GM21528 (cell line): ENCODE data around the gene ACTR3C.

Source experiments
- ATAC-seq: cut with Tn5 transposase; IDR thresholded peaks from one replicate; pipeline ENCODE4 v1.9.1; 2021; ENCODE audit warnings: mild to moderate bottlenecking, moderate library complexity; ENCODE audit not compliant: unreplicated experiment, low FRiP score

Gene ACTR3C

DNA sequence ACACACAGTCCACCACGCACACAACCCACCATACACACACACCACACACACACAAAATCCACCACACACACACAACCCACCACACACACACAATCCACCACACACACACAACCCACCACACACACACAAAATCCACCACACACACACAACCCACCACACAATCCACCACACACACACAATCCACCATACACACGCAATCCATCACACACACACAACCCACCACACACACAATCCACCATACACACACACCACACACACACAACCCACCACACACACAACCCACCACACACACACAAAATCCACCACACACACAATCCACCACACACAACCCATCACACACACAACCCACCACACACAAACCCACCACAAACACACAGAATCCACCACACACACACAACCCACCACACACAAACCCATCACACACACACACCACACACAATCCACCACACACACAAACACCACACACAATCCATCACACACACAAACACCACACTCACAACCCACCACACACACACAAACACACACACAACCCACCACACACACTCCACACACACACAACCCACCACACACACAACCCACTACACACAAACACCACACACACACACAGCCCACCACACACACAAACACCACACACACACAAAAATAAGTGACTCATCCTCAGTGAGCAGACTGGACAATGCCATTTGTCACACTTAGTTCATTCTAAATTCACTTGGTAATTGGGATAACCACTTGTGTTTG, 36.4 kb upstream of the ACTR3C start:
- ATAC-seq, result no peak

DNA sequence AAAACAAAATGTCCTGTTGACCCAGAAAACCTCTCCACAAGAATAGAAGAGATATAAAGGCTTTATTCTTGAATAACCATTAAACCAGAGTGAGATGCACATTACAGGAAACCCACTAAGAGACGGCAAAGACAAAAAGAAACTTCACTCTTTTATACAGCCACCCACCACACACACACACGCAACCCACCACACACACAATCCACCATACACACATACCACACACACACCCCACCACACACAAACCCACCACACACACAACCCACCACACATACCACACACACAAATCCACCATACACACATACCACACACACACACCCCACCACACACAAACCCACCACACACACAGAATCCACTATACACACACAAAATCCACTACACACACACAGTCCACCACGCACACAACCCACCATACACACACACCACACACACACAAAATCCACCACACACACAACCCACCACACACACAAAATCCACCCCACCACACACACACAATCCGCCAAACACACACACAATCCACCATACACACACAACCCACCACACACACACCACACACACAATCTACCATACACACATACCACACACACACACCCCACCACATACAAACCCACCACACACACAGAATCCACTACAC, 35.8 kb upstream of the ACTR3C start:
- no peak for ATAC-seq

DNA sequence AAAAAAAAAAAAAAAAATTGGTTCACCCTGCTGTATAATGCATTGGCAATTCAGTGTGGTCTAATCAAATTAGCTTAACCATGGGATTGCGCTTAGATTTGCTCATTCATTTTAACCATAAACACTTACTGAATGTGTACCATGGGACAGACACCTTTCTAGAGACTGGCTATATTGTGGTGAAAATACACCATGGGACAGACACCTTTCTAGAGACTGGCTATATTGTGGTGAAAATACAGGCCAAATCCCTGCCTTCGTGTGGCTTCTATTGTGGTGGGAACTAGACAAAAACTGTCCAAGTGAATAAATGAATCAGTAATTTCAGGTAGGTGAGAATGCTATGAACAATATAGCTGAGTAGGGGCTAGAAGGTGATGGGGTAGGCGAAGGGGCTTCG, 35.1 kb upstream of the ACTR3C start:
- ATAC-seq, result no peak

DNA sequence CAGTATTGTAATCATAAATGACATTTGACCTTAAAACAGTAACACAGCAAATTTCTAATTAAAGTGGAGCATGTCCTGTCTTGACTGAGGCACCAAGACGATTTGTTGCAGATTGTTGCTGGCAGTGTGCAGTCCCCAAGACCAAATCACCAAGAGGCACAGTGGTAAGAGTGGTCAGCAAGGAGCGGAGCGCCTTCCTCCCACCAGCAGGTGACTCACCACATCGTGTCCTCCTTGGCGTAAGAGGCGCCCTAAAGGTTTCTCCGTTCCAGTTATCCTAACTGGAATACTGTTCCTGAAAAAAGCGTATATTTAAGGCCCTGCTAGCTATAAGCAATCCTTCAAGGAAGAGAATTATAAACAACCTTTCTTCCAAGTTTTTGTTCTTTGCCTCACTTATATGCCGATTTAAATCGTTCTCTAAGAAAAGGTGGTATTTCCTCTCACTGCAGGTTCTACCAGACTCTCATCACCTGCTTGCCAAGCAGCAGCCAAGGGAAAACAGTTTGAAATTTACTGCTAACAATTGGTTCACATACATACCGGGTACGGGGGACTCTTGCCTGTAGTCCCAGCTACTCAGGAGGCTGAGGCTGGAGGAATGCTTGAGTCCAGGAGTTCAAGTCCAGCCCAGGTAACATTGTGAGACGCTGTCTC, 34.6 kb upstream of the ACTR3C start:
- ATAC-seq, result no peak

DNA sequence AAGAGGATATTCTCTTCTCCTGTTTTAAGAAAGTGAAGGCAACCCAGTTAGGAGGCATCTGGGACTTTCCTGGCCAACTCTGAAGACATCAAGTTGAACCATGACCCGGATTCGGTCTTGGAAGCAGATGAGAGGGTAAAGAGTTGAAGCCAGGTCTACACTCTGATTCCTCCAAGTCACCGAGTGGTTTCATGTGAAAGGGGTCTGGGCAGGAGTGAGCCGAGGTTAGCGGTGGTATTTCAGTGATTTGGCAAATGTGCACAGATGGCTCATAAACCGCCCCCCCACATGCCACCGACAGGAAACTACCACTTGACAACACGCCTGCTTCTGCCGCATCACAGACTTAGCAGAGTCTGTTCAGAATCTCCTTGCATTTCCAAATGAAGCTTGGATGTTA, 33.9 kb upstream of the ACTR3C start:
- no peak for ATAC-seq

DNA sequence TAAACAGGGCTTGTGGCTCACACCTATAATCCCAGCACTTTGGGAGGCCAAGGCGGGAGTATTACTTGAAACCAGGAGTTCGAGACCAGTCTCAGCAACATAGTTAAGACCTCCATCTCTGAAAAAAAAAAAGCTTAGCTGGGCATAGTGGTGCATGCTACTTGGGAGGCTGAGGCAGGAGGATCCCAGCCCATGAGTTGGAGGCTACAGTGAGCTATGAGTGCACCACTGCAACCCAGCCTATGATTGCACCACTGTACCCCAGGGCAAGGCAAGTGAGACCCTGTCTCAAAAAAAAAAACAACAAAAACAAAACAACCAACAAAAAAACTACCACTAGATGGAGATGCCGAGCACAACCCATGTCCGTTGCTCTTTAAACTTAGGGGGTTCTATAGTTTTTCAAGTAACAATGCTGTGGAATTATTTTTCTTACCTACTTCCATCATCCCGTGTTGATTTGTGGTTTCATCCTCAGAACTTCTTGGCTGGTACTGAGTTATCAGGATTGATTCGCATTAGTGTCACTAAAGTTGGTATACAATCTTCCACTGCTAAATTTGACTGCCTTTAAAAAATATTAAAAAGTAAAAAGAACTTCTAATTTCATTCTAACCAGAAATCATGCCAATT, 33.0 kb upstream of the ACTR3C start:
- no peak for ATAC-seq

DNA sequence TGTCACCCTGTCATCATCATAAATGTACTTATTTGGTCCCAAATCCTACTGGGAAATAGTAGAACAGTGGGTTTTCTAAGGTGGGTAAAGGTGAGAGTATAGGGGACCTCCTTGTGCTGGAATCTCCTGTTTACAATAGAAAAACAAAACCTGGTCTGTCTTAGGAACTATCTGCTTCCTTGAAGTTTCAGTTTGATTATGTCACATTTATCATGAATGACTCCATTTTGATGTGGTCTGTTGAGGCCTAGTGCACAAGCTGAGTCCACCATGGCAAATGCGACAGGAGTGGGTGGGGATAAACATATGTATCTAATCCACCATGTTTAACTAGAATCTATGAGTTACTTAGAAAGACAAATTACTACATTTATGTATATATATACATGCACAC, 32.3 kb upstream of the ACTR3C start:
- no peak for ATAC-seq

DNA sequence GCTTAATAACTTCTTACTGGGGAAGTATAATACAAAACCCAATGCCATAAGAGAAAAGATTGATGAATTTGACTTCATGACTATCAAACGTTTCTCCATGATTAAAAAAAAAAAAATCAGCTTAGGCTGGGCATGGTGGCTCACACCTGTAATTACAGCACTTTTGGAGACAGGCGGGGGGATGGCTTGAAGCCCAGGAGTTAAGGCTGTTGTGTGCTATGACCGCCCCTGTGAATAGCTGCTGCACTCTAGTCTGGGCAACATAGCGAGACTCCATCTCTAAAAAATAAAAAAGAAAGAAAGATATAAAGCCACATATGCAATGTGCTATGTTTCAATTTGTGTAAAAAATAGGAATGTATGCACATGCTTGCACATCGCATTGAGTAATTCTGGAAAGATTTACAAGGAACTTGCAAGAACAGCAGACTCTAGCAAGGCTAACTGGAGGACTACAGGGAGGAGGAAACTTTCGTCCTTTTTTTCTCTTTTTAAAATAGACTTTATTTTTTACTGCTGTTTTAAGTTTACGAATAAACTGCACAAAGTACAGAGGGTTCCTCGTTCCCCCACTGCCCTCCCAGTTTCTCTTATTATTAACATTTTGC, 28.3 kb upstream of the ACTR3C start:
- ATAC-seq, result no peak

DNA sequence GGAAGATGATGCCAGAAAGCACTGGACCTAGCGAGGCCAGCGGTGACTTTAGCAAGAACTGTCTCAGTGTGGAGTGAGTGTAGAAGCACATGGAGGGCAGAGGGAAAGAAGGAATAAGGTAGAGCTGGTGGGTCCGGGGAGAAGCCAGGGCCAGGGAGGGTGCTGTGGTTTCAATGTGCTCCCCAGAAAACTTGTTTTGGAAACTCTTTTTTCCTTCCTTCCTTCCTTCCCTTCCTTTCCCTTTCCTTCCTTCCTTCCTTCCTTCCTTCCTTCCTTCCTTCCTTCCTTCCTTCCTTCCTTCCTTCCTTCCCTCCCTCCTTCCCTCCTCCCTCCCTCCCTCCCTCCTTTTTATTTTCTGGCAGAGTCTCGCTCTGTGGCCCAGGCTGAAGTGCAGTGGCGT, 23.6 kb upstream of the ACTR3C start:
- no peak for ATAC-seq

DNA sequence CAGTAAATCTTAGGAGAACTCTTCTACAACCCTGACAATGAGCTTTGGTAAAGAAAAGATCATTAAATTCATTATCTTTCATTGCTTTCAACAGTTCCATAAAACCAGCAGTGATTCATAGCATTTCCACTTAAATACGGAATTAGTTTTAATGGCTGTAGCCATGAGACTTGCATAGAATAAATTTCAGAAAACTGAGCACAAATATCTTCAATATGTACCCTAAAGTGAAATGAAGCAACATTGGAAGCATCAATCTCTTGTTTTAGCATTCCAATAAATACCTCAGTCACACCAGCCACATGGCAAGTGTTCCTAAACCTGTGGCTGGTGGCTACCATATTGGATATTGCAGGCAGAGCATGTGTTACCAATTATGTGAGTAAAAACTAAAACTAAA, 21.7 kb upstream of the ACTR3C start:
- ATAC-seq, result no peak

DNA sequence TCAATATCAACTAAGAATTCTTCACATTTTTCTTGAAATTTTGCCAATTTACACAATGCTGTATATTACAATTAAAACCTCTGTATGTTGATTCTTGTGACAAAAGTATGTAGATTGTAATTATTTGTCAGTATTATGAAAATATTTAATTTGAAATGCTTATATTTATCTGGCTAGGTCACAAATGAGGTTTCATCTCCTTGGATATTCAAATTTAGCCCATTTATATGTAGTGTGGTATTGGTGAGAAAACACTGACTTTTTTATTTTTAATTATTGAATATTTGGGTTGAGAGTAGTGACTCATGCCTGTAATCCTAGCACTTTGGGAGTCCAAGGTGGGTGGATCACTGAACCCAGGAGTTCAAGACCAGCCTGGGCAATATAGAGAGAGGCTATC, 21.0 kb upstream of the ACTR3C start:
- no peak for ATAC-seq

DNA sequence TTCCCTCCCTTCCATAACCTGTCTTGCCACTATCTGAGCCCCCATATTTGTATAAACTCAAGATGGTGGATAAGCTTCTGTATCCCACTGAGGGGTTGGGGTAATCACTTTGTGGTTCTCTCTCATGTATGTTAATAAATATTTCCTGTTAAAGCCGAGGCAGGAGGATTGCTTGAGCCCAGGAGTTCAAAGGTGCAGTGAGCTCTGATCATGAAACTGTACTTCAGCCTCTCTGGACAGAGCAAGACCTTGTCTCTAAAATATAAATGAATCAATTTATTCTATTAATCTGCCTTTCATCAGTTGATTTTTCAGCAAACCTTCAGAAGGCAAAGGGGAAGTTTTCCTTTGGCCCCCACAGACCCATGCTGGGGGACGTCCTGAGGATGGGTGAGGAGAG, 19.9 kb upstream of the ACTR3C start:
- no peak for ATAC-seq

DNA sequence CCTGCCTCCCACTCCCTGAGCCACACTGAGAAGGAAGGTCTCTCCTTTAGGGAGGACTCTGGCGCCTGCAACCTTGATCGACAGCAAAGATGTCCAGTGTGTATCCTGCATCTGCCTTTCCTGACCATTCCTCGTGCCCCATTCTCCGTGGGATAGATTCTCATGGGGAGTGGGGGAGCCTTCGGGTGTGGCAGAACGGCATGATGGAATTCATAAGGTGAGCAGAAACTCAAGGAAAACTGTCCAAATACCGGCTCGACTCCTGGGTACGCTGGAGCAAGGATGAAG, 18.7 kb upstream of the ACTR3C start:
- no peak for ATAC-seq

DNA sequence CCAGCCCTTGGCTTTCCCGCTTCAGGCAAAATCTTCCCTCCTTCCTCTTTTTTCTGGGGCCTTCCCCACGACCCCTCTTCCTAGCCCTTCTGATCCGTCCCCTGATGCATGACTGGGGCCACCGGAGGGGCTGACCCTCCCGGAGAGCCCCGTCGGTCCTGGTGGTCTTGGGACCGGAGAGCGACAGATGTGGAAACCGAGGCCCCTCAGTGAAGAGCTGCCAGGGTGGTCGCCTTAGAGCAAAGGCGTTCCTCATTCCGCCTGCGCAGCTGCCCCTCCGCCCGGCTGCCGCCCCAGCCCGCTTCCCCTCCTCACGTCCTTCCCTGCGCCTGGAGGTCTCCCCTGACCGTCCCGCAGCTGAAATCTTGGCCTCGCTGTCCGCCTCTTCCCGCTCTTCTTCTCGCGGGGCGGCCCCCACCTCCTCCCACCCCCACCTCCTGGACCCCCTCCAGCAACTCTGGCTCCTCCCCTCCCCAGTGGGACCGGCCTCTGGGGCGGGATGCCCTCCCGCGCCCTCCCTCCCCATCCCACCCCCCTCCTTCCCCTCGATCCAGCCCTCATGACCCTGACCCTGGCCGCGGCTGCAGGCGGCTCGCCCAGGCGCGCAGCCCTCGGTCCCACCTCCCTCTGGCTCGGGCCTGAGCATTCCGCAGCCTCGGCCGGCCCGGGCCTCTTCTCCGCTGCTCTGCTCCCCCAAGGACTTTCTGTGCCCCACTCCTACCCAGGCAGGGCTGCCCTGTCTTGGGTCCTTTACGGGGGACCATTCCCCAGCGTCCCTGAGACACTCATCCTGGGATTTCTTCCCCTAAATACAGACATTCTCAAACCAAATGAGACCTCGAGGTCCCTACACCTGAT, 18.1 kb upstream of the ACTR3C start, which contains the start of gene RARRES2:
RARRES2 (minus strand) TSS at position 367 of the 858 bp plus-strand sequence. CDS start 1,020 bp downstream, outside the sequence.
- ATAC-seq, result no peak

DNA sequence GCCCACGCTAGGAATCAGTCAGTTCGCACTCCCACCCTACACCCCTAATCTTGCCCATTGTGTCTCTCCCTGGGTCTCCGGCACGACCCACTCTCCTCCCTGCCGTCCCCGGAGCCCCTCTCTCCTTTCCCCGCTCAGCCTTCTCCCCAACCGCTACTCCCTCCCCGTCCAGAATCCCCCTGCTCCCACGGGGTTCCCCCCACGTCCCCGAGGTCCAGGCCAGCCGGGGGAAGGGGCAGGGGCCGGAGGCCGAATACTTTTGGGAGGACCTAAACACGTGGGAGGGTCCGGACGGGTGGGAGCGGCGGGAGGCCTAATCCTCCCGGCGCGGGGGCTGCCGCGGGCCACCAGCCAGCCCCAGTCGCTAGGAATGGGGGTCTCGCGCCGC, 17.5 kb upstream of the ACTR3C start:
- ATAC-seq, result no peak

DNA sequence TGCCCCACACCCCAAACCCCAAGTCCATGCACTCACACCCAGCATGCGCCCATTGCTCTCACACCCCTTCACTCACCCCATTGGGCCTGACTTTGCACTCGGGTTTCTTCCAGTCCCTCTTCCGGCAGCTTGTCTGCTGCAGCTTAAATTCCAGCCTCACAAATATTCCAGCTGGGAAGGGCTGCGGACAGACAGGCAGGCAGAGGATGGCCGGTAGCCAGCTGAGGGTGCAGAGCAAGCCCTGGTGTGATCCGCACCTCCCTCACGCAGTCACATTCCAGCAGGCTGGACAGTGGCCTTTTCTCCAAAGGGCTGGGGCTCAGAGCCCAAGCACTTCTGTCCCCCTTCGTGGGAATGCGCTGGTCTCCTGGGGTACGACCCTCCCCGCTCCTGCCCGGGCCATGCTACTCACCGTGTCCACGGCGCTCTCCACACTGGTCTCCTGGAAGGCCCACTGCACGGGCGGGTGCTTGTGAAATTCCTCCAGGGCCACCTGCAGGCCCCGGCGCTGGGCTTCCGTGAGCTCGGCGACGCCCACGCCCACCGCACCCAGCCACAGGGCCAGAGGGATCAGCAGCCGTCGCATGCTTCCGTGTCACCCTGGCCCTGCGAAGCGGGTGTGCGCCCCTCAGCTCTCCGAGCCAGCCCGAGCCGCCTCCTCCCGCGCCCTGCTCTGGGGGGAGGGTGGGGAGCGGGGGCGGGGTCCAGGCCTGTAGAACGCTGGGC, 16.8 kb upstream of the ACTR3C start:
- no peak for ATAC-seq

DNA sequence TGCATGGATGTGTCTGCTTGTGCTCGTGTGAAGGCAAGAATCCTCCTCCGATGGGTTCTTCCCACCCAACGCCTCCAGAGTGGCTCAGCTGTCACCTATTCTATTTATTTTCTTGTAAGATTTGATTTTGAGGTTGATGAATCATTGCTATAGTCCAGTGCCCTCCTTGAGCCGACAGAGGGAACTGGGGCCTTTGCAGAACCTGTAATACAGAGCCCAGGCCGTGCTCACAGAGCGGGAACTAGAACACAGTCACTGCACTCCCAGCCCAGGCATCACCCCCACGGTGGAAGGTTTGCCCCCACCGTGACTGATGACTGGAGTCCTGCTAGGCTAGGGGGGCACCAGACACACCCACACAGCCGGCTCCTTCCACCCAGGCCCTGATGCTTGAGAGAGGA, 16.1 kb upstream of the ACTR3C start:
- no peak for ATAC-seq

DNA sequence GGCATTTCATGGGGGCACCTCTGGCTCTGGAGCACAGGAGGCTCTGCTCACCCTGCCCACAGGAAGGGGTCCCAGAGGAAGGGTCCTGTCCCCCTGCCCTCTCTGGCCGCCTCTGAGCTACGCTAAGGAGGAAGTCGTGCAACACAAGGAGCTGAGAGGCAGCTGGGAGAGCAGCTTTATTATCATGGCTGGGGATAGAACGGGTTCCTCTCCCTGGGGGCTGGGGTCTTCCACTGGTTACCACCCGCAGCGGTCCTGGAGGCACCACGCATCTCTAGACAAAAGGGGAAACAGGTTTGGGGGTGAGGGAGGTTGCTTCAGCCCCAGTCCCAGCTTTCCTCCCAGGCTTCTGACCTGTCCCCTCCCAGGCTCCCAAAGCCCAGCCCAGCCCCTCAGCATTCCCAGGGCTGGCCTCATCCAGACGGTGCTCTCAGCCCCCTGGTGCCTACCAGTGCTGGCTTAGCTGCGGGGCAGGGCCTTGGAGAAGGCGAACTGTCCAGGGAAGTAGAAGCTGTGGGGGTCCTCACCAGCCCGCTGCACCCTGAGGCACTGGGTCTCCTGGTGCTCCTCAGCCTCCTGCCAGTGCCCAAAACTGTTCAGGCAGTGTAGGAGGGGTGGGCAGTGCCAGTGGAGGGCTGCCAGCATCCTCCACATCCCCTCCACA, 15.0 kb upstream of the ACTR3C start:
- no peak for ATAC-seq

DNA sequence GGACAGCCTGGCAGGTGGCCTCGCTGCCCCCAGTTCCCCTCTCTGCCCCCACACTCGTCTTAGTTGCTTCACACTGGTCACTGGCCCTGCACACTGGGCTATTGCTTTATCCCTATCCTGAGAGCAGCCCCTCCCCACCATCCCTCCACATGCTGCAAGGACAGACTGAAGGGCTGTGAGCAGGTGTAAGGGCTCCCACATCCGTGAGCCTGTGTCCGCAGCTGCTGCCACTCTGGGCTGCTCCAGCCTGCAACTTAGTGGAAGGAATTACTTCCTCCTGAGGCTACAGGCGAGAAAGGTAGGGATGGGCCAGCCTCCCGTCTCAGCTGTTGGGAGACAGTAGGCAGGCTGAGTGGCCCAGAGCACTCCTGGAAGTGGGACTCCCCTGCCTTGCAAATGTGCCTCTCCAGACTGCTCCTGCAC, 14.3 kb upstream of the ACTR3C start:
- ATAC-seq, result no peak
